ENCODE results near the gene CDHR5. TPM values are rescaled to one million over a fixed set of nuclear protein-coding genes. Genes with fewer than 3 reads are reported as not detected.
A peak's percentile ranks its signal among the peaks of the same experiment; 100 is the strongest.
"Not testable (repeated sequence)": the region's sequence is repeated elsewhere in the genome, so short reads cannot be mapped to it uniquely, and the experiment has no call there.

Gene CDHR5
- total RNA-seq, 4 donors from 2014 or later, result not detected

DNA sequence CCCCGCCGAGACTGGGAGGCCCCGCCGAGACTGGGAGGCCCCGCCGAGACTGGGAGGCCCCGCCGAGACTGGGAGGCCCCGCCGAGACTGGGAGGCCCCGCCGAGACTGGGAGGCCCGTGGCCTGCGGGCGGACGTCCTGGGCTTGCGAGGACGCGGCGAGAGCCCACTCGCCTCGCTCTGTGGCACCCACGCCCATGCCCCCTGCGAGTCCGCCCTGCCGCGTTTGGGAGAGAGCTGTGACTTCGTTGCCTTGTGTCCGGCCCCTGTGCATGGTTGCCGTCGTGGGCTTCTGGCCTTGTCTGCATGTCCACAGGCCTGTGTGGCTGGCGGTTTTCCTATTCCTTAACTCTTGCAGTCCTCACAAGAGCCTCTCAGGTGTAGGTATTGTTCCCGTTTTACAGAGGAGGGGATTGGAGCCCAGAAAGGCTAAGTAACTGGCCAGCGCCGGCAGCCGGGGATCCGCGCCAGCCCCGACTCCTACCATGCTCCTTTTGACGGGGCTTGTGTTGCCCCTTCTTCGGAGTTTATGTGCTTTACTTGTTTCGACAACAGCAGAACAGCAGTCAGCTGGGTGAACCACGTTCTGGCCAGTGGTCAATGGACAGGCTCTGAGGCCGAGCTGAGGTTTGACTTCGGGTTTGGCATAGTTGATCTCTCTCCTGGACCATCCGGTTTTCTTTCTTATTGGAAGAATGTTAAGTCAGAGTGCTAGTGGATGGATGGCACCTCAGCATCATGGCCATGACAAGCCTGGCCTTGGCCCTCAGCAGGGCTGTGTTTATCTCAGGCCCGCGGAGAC, 47.7 kb downstream of the CDHR5 start:
- no peak for ATAC-seq (ENCODE audit: low FRiP score)
- TF ChIP-seq CTCF (IDR thresholded peaks at IDR 0.05), result no peak
- no peak for DNase-seq (ENCODE audit: low spot score)

- no peak for TF ChIP-seq CTCF (IDR thresholded peaks at IDR 0.05)
- ATAC-seq (ENCODE audit: low FRiP score) (peak; percentile 94), DNase-seq (ENCODE audit: low spot score) (peak; percentile 78)
These were observed 48.6 kb downstream of the CDHR5 start, which contains the start of gene PHRF1 for GRCh38 chr11:575996-576768. Gene PHRF1 (plus strand): TSS chr11:576470. CDS start chr11:581513, 5,043 bp downstream.

DNA sequence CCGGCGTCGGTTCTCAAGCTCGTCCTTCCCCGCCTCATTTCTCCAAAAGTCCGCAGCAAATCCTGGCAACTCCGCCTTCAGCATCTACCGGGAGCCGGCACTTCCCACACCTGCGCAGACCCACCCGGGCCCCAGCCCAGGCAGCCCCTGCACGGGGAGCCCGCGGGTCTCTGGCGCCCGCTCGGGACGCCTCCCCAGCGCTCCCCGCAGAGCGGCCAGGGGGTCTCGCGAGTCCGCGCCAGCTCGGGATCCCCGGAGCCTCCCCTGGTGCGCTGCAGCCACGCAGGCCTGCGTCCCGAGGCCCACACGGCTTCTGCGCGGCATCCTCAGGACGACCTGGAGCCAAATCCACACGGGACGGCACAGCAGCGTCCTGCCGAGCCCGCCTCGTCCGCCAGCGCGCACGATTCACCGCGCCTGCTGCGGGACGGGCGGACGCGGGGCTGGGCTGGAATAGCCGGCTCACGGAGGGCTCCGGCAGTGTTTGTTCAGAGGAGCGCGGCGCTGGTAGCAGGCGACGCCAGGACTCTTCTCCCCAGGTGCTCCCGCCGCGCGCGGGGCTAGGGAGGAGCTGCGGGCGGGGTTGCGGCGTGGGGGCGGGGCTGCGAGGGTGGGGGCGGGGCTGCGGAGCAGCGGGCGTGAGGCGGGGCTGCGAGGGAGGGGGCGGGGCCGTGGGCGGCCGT, 49.3 kb downstream of the CDHR5 start:
- peak; percentile 22 for ATAC-seq (ENCODE audit: low FRiP score)
- TF ChIP-seq CTCF (IDR thresholded peaks at IDR 0.05), result no peak
- no peak for DNase-seq (ENCODE audit: low spot score)

GRCh38 chr11:574632-575312, 50.0 kb downstream of the CDHR5 start:
- ATAC-seq (ENCODE audit: low FRiP score) (no peak), DNase-seq (ENCODE audit: low spot score) (no peak)

DNA sequence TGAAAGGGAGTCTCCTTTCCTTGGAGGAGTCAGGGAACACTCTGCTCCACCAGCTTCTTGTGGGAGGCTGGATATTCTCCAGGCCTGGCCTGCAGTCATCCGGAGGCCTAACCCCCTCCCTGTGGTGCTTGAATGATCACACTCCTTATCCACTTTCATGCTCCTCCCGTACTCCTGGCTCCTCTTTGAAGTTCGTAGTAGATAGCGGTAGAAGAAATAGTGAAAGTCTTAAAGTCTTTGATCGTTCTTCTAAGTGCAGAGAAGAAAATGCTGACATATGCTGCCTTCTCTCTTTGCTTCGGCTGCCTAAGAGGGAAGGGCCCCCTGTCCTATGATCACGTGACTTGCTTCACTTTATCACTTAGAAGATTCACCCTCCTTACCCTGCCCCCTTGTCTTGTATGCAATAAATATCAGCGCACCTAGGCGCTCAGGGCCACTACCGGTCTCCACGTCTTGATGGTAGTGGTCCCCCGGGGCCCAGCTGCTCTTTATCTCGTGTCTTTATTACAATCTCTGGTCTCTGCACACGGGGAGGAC, 50.7 kb downstream of the CDHR5 start:
- not testable (repeated sequence) for ATAC-seq (ENCODE audit: low FRiP score); DNase-seq (ENCODE audit: low spot score)

More at GRCh38 chr11:574632-575312, 50.0 kb downstream of the CDHR5 start:
- TF ChIP-seq CTCF (IDR thresholded peaks at IDR 0.05), result no peak

GRCh38 chr11:573146-573759, 51.5 kb downstream of the CDHR5 start:
- DNase-seq (ENCODE audit: low spot score) (no peak), ATAC-seq (ENCODE audit: low FRiP score) (no peak)
- TF ChIP-seq CTCF (IDR thresholded peaks at IDR 0.05), result no peak
